Astrocyte of the hippocampus (primary cell): ENCODE results near the gene RETSAT.
"Not testable (repeated sequence)": the region's sequence is repeated elsewhere in the genome, so short reads cannot be mapped to it uniquely, and the experiment has no call there.

ENCODE experiments used
- DNase-seq: peaks from one replicate; pipeline ENCODE4 v3.0.0; 2011; ENCODE audit warnings: low read depth, low spot score

RETSAT gene

GRCh38 chr2:85334928-85335327 is 19.4 kb downstream of the RETSAT start:
- DNase-seq, result no peak

- DNase-seq, result not testable (repeated sequence)
Measured at GRCh38 chr2:85333877-85334276, 20.5 kb downstream of the RETSAT start.

GRCh38 chr2:85330839-85331636 is 23.3 kb downstream of the RETSAT start:
- no peak for DNase-seq

GRCh38 chr2:85329701-85330100 is 24.6 kb downstream of the RETSAT start:
- not testable (repeated sequence) for DNase-seq

- no peak for DNase-seq
Measured at GRCh38 chr2:85329181-85329651, 25.1 kb downstream of the RETSAT start.

- peak; percentile 96 for DNase-seq
Measured at GRCh38 chr2:85327822-85328617, 26.3 kb downstream of the RETSAT start, which contains the start of gene TGOLN2. TGOLN2 (minus strand) TSS chr2:85327989; CDS start chr2:85327962, 27 bp downstream.

- peak; percentile 62 for DNase-seq
Measured at GRCh38 chr2:85327160-85327821, 27.0 kb downstream of the RETSAT start.

- DNase-seq, result peak; percentile 28
Measured at GRCh38 chr2:85326406-85327159, 27.7 kb downstream of the RETSAT start.

GRCh38 chr2:85325466-85325811 is 28.9 kb downstream of the RETSAT start:
- no peak for DNase-seq

GRCh38 chr2:85324639-85325465 is 29.5 kb downstream of the RETSAT start:
- DNase-seq, result no peak

GRCh38 chr2:85323988-85324367 is 30.4 kb downstream of the RETSAT start:
- not testable (repeated sequence) for DNase-seq

GRCh38 chr2:85323351-85323987 is 30.9 kb downstream of the RETSAT start:
- DNase-seq, result no peak

- DNase-seq, result no peak
Measured at GRCh38 chr2:85319796-85320195, 34.5 kb downstream of the RETSAT start.

- peak; percentile 19 for DNase-seq
Measured at GRCh38 chr2:85318222-85319074, 35.9 kb downstream of the RETSAT start.

GRCh38 chr2:85315921-85316320 is 38.4 kb downstream of the RETSAT start:
- not testable (repeated sequence) for DNase-seq

GRCh38 chr2:85314884-85315242 is 39.5 kb downstream of the RETSAT start:
- no peak for DNase-seq

- DNase-seq, result peak; percentile 57
Measured at GRCh38 chr2:85312404-85312803, 41.9 kb downstream of the RETSAT start.

- peak; percentile 17 for DNase-seq
Measured at GRCh38 chr2:85310330-85310729, 44.0 kb downstream of the RETSAT start.

- DNase-seq, result no peak
Measured at GRCh38 chr2:85309699-85310321, 44.5 kb downstream of the RETSAT start.
